Smooth muscle cell (in vitro differentiated cells): ENCODE measurements around the gene FMN2. TPM values are rescaled to one million over a fixed set of nuclear protein-coding genes. Genes with fewer than 3 reads are reported as not detected.

Experiments used
- DNase-seq: peaks from one replicate; lab custom pipeline; 2025; ENCODE audit not compliant: unreplicated experiment; lab: John Stamatoyannopoulos, UW
- H2AFZ ChIP-seq: fragments of 200-600 bp; sonication (generic); 2 replicates; pipeline ENCODE4 v1.6.0; 2016; ENCODE audit warnings: antibody characterized with exemption, low read depth, mild to moderate bottlenecking
- H3F3A ChIP-seq: fragments of 200-600 bp; sonication (generic); 2 replicates; pipeline ENCODE4 v1.6.0; 2017; ENCODE audit warnings: antibody characterized with exemption, low read depth
- H3K27ac ChIP-seq: fragments of 200-600 bp; sonication (generic); 2 replicates; pipeline ENCODE4 v1.5.1; 2016; ENCODE audit warnings: low read depth, mild to moderate bottlenecking
- H3K27me3 ChIP-seq: fragments of 200-600 bp; sonication (generic); 2 replicates; pipeline ENCODE4 v1.6.1; 2016; ENCODE audit warnings: low read depth, mild to moderate bottlenecking
- H3K36me3 ChIP-seq: fragments of 200-600 bp; sonication (generic); 2 replicates; pipeline ENCODE4 v1.5.1; 2016; ENCODE audit warnings: low read depth
- H3K4me1 ChIP-seq: fragments of 200-600 bp; sonication (generic); 2 replicates; pipeline ENCODE4 v1.5.1; 2016; ENCODE audit warnings: low read depth
- H3K4me2 ChIP-seq: fragments of 200-600 bp; sonication (generic); 2 replicates; pipeline ENCODE4 v1.6.0; 2016; ENCODE audit warnings: mild to moderate bottlenecking
- H3K4me3 ChIP-seq: fragments of 200-600 bp; sonication (generic); 2 replicates; pipeline ENCODE4 v1.5.1; 2016; ENCODE audit warnings: mild to moderate bottlenecking
- H3K79me2 ChIP-seq: fragments of 200-600 bp; sonication (generic); 2 replicates; pipeline ENCODE4 v1.6.0; 2016; ENCODE audit warnings: low read depth, mild to moderate bottlenecking
- H3K9ac ChIP-seq: fragments of 200-600 bp; sonication (generic); 2 replicates; pipeline ENCODE4 v1.6.0; 2016; ENCODE audit warnings: low read depth
- H3K9me3 ChIP-seq: fragments of 200-600 bp; sonication (generic); replicated peaks from 2 replicates; pipeline ENCODE4 v1.5.1; 2016; ENCODE audit warnings: low read depth
- H4K20me1 ChIP-seq: fragments of 200-600 bp; sonication (generic); 2 replicates; pipeline ENCODE4 v1.6.0; 2016; ENCODE audit warnings: low read depth
- CTCF ChIP-seq: fragments of 200-600 bp; sonication (generic); IDR thresholded peaks from 2 replicates; pipeline ENCODE4 v1.5.1; 2017; ENCODE audit warnings: borderline replicate concordance, mild to moderate bottlenecking, antibody characterized with exemption; ENCODE audit not compliant: insufficient read depth, poor library complexity, severe bottlenecking
- WGBS: methylation state at CpG from one replicate; pipeline ENCODE4 v1.1.7; 2016; ENCODE audit warnings: low lambda C conversion rate; 5-methylcytosine and 5-hydroxymethylcytosine counted together
- polyA plus RNA-seq: library from polyadenylated mRNA; unstranded; fragments of >200 nt; fragmentation: Nextera tagmentation; extraction: Ambion mirVana; gene quantifications from 2 replicates; pipeline ENCODE4 v1.2.1, GENCODE V29; 2016
- total RNA-seq: library from RNA; depleted of rRNA; stranded (reverse); fragments of >200 nt; gene quantifications from 2 replicates; pipeline ENCODE4 v1.2.3, GENCODE V29; 2014

FMN2 gene
- total and polyA plus RNA-seq, 2 experiments from 2014 or later = 1.9 to 6.2 TPM

- Histone ChIP-seq H3K9ac (no peak overlapping the region), H3K36me3 (no peaks in the 10 kb centered on the region), H3K4me3 (no peak overlapping the region), H3K79me2 (no peaks in the 10 kb centered on the region), H3K4me2 (no peak overlapping the region), H3F3A (peaks cover 15% of the 10 kb centered on the region), H3K27ac (peak overlapping the region; percentile 70), H4K20me1 (no peaks in the 10 kb centered on the region), H2AFZ (no peak overlapping the region), H3K4me1 (peaks cover 12% of the 10 kb centered on the region), H3K9me3 (no peaks in the 10 kb centered on the region), H3K27me3 (no peaks in the 10 kb centered on the region)
- no peak for DNase-seq
- WGBS = 28% methylated on average over 2 of the region's 2 CpGs
- no peak for TF ChIP-seq CTCF
Observed at GRCh38 chr1:240109130-240109529, 17.4 kb downstream of the FMN2 start.

- TF ChIP-seq CTCF = no peak
- H3K9ac ChIP-seq = no peak overlapping the region
- H3K79me2 ChIP-seq = no peaks in the 10 kb centered on the region
- peaks cover 15% of the 10 kb centered on the region for H3F3A ChIP-seq
- H3K27ac ChIP-seq = peak overlapping the region; percentile 70
- no peaks in the 10 kb centered on the region for H4K20me1 ChIP-seq
- WGBS = 30% methylated on average over 5 of the region's 5 CpGs
- H3K27me3 ChIP-seq = no peaks in the 10 kb centered on the region
- H3K4me1 ChIP-seq = peaks cover 12% of the 10 kb centered on the region
- H3K4me2 ChIP-seq = peak overlapping the region; percentile 65
- no peak overlapping the region for H3K4me3 ChIP-seq
- no peak for DNase-seq
- H2AFZ ChIP-seq = no peak overlapping the region
- H3K36me3 ChIP-seq = no peaks in the 10 kb centered on the region
- H3K9me3 ChIP-seq = no peaks in the 10 kb centered on the region
Observed at GRCh38 chr1:240109920-240110636, 18.4 kb downstream of the FMN2 start.

- no peaks in the 10 kb centered on the region for H4K20me1 ChIP-seq
- H3K36me3 ChIP-seq = no peaks in the 10 kb centered on the region
- peak overlapping the region; percentile 4 for H3K4me2 ChIP-seq
- H3K9ac ChIP-seq = no peak overlapping the region
- no peak overlapping the region for H3K27ac ChIP-seq
- WGBS = 45% methylated on average over 6 of the region's 6 CpGs
- DNase-seq = no peak
- H2AFZ ChIP-seq = peak overlapping the region; percentile 18
- TF ChIP-seq CTCF = no peak
- no peaks in the 10 kb centered on the region for H3K27me3 ChIP-seq
- no peak overlapping the region for H3K4me3 ChIP-seq
- no peaks in the 10 kb centered on the region for H3K79me2 ChIP-seq
- peaks cover 15% of the 10 kb centered on the region for H3F3A ChIP-seq
- H3K4me1 ChIP-seq = peaks cover 12% of the 10 kb centered on the region
- no peaks in the 10 kb centered on the region for H3K9me3 ChIP-seq
Observed at GRCh38 chr1:240111558-240111957, 19.9 kb downstream of the FMN2 start.

- no peak for TF ChIP-seq CTCF
- Histone ChIP-seq H3K4me2 (no peak overlapping the region), H3K9me3 (no peaks in the 10 kb centered on the region), H4K20me1 (no peaks in the 10 kb centered on the region), H3K27ac (no peak overlapping the region), H3F3A (peaks cover 15% of the 10 kb centered on the region), H3K9ac (no peak overlapping the region), H3K27me3 (no peaks in the 10 kb centered on the region), H3K79me2 (no peaks in the 10 kb centered on the region), H3K4me3 (no peak overlapping the region), H3K4me1 (peaks cover 12% of the 10 kb centered on the region), H2AFZ (no peak overlapping the region), H3K36me3 (no peaks in the 10 kb centered on the region)
- DNase-seq = no peak
- 78% methylated on average over 1 of the region's 1 CpG for WGBS
Observed at GRCh38 chr1:240114222-240114621, 22.5 kb downstream of the FMN2 start.
